Measurements from ENCODE around the gene BMPER.

Gene BMPER

DNA sequence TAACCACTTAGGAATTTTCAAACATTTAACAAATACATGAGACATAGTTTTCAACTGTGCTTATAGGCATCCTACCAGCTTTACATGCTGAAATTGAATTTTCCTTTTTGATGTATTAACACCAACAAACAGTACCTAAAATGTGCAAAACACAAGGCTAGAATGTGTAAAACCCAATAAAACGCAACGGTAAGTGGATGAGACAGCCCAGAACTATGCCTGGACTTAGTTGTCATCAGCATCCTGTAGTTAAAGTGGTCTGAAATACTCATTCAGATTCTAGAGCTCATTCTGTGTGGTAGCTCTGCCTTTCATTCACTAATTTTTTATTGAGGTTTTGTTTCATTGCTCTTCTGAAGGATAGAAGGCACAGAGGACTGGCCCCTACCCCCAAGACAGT lies 137.1 kb downstream of the BMPER start:
- WGBS, 2 experiments: 90 to 97% methylated on average over 2 of the region's 2 CpGs
- H3K4me1 ChIP-seq (ENCODE audit: control insufficient read depth, insufficient read depth, low read length): peaks cover 7% of the 10 kb centered on the region

DNA sequence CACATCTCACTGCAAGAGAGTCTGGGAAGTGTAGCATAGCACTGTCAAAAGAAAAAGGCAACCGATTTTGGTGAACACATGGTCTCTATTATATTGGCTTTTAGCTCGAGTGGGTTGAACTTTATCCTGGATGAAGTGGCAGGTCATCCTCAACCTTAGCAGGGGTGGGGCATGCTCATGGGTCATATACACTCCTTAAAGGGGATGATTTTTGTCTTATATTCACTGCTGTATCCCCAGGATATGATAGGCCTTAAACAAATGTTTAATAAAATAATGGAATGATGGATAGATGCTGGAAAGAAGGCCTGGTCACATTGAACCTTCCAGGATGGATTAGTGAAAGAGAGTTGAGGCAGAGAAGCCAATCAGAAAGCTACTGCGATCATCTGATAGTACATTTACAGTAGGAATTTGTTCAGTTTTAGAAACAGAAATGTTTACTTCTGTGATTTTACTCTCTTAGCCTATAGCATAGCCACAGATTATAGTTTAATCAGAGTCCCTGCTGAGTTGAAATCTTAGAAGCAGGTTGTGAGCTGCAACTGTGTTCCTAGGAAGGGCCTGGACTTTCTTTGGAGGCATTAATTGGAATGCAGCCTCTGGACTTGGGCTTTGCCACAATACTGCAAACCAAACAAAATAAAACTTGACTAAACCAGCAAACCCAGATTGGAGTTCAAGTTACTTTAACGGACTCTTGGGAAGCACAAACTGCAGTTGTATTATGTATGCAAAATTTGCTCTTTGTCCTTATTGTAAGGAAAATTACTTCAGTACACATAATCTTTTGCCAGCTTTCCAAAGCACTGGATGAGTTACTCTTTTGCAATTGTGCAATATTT lies 138.3 kb downstream of the BMPER start:
- Histone ChIP-seq H3K27me3 (ENCODE audit: control insufficient read depth, insufficient read depth, low read length, poor library complexity, severe bottlenecking) (no peaks in the 10 kb centered on the region), H3K36me3 (ENCODE audit: control insufficient read depth, insufficient read depth, low read length) (no peaks in the 10 kb centered on the region), H3K9me3 (ENCODE audit: control insufficient read depth, low read length) (no peaks in the 10 kb centered on the region), H3K4me3 (ENCODE audit: insufficient read depth, low read depth, low read length) (no peak overlapping the region), H3K27ac (ENCODE audit: insufficient read depth, low read depth, low read length, poor library complexity, severe bottlenecking) (no peak overlapping the region), H3K4me1 (ENCODE audit: control insufficient read depth, insufficient read depth, low read length) (peaks cover 7% of the 10 kb centered on the region)
- 94 to 95% methylated on average over 3 to 4 of the region's 4 CpGs for WGBS, 2 experiments

More for the DNA sequence above, 137.1 kb downstream of the BMPER start:
- Histone ChIP-seq H3K27ac (ENCODE audit: insufficient read depth, low read depth, low read length, poor library complexity, severe bottlenecking) (no peak overlapping the region), H3K27me3 (ENCODE audit: control insufficient read depth, insufficient read depth, low read length, poor library complexity, severe bottlenecking) (no peaks in the 10 kb centered on the region), H3K36me3 (ENCODE audit: control insufficient read depth, insufficient read depth, low read length) (no peaks in the 10 kb centered on the region), H3K9me3 (ENCODE audit: control insufficient read depth, low read length) (no peaks in the 10 kb centered on the region), H3K4me3 (ENCODE audit: insufficient read depth, low read depth, low read length) (no peak overlapping the region)

DNA sequence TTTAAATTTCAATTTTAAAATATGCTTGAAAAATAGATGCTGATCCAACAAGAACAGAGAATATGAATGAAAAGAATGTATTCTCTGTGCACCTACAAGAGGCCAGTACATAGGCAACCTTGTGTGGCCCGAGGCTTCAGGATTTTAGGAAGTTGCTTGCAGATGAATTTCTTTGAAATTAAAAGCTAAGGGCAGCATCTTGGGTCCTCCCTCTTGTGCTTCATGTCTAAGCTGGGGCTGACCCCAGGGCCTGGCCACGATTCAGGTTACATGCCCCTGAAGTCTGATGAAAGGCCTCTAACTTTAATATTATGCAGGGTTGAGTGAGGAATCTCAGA lies 138.9 kb downstream of the BMPER start:
- no peaks in the 10 kb centered on the region for H3K9me3 ChIP-seq (ENCODE audit: control insufficient read depth, low read length)

DNA sequence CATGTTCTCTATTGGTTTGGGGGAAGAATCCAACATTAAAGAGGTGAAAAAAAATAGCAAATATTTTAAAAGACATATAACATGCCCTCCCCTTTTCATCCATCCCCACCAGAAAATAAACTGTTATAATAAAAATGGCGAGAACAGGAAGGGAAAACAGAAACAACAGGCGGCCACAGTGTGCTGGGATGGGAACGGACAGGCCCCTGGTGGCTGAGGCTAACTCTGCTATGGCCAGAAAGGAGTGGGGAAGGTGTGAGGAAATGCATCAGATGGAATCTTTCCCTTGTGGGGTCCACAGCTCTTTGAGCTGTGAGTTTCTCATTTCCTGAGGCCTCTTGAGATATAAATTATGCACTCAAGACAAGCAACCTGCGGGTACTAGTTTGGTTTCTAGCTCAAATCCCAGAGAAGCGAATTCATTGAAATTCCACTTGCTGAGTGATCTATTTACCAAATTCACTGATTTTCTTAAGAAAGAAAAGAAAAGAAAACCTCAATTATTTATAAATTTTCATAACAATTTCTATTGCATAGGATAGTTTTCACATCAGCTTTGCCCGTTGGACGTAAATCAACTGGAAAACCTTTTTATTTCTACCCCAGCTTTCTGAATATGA lies 139.5 kb downstream of the BMPER start:
- no peaks in the 10 kb centered on the region for H3K9me3 ChIP-seq (ENCODE audit: control insufficient read depth, low read length)

More for the DNA sequence above, 138.9 kb downstream of the BMPER start:
- Histone ChIP-seq H3K4me1 (ENCODE audit: control insufficient read depth, insufficient read depth, low read length) (peaks cover 7% of the 10 kb centered on the region), H3K27ac (ENCODE audit: insufficient read depth, low read depth, low read length, poor library complexity, severe bottlenecking) (no peak overlapping the region), H3K36me3 (ENCODE audit: control insufficient read depth, insufficient read depth, low read length) (no peaks in the 10 kb centered on the region), H3K4me3 (ENCODE audit: insufficient read depth, low read depth, low read length) (no peak overlapping the region), H3K27me3 (ENCODE audit: control insufficient read depth, insufficient read depth, low read length, poor library complexity, severe bottlenecking) (no peaks in the 10 kb centered on the region)
- WGBS, 2 experiments: 78 to 84% methylated on average over 2 of the region's 2 CpGs

DNA sequence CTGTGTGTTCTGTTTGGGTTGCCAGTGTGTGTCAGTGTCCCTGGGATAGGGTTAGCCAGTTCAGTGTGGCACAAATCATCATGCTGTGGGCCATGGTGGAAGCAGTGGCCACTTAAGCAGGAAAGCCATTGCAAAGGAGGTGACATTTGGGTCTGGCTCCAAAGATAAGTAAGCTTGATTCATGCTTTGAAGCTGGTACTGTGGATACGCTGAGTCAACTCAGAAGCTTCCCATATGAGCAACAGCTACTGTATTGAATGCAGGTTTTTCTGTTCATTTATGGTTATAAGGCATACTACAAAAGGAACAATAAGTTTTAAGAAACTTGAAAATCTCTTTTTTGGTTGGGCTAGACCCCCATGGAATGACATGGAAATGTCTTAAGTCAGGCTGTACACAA lies 143.1 kb downstream of the BMPER start:
- Histone ChIP-seq H3K4me3 (ENCODE audit: insufficient read depth, low read depth, low read length) (no peak overlapping the region), H3K27ac (ENCODE audit: insufficient read depth, low read depth, low read length, poor library complexity, severe bottlenecking) (no peak overlapping the region), H3K36me3 (ENCODE audit: control insufficient read depth, insufficient read depth, low read length) (no peaks in the 10 kb centered on the region), H3K9me3 (ENCODE audit: control insufficient read depth, low read length) (no peaks in the 10 kb centered on the region), H3K27me3 (ENCODE audit: control insufficient read depth, insufficient read depth, low read length, poor library complexity, severe bottlenecking) (no peaks in the 10 kb centered on the region), H3K4me1 (ENCODE audit: control insufficient read depth, insufficient read depth, low read length) (peaks cover 7% of the 10 kb centered on the region)
- WGBS, 2 experiments: 91 to 100% methylated on average over 1 of the region's 1 CpG

More for the DNA sequence above, 139.5 kb downstream of the BMPER start:
- no peak overlapping the region for H3K4me3 ChIP-seq (ENCODE audit: insufficient read depth, low read depth, low read length)
- no peak overlapping the region for H3K27ac ChIP-seq (ENCODE audit: insufficient read depth, low read depth, low read length, poor library complexity, severe bottlenecking)
- WGBS, 2 experiments: 87 to 88% methylated on average over 4 to 7 of the region's 7 CpGs
- H3K36me3 ChIP-seq (ENCODE audit: control insufficient read depth, insufficient read depth, low read length): no peaks in the 10 kb centered on the region
- H3K27me3 ChIP-seq (ENCODE audit: control insufficient read depth, insufficient read depth, low read length, poor library complexity, severe bottlenecking): no peaks in the 10 kb centered on the region
- peaks cover 7% of the 10 kb centered on the region for H3K4me1 ChIP-seq (ENCODE audit: control insufficient read depth, insufficient read depth, low read length)

DNA sequence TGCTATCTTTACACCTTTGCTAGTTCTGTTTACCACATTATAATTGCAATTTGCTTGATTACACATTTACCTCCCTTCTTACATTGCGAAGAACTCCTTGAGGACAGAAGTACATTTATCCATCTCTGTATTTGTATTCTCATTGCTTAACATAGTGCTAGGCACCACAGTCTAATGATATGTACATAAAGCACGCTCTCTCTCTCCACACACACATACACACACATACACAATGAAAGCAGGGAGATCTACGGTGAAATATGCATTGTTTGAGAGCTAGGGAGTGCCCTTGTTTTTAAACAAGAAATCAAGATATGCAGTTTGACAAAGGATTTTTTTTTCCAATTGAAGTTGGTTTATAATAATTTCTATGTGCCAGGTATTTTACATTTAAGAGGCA lies 148.7 kb downstream of the BMPER start:
- Histone ChIP-seq H3K36me3 (ENCODE audit: control insufficient read depth, insufficient read depth, low read length) (no peaks in the 10 kb centered on the region), H3K27me3 (ENCODE audit: control insufficient read depth, insufficient read depth, low read length, poor library complexity, severe bottlenecking) (no peaks in the 10 kb centered on the region), H3K9me3 (ENCODE audit: control insufficient read depth, low read length) (no peaks in the 10 kb centered on the region), H3K27ac (ENCODE audit: insufficient read depth, low read depth, low read length, poor library complexity, severe bottlenecking) (no peak overlapping the region), H3K4me3 (ENCODE audit: insufficient read depth, low read depth, low read length) (no peak overlapping the region), H3K4me1 (ENCODE audit: control insufficient read depth, insufficient read depth, low read length) (peaks cover 16% of the 10 kb centered on the region)
- 85 to 99% methylated on average over 1 to 3 of the region's 3 CpGs for WGBS, 2 experiments

DNA sequence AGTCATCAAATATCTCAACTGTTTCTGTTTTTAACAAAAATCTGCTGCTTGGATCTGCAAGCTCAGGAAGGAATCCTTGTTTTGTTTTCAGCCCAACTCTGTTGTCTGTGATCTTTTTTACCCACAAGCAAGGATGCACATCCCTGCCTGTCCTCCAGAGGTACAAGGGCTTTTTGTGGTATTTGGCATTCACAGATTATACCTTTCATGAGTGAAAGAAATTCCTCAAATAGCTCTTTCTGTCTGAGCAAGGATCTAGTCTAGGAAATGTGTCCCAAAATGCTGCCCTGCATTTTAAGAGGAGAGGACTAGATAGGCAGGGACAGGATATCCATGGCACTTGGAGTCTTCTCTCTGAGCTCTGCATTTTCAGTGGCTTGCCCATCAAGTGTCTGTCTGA lies 151.8 kb downstream of the BMPER start:
- H3K27me3 ChIP-seq (ENCODE audit: control insufficient read depth, insufficient read depth, low read length, poor library complexity, severe bottlenecking): no peaks in the 10 kb centered on the region
- H3K27ac ChIP-seq (ENCODE audit: insufficient read depth, low read depth, low read length, poor library complexity, severe bottlenecking): no peak overlapping the region
- H3K4me1 ChIP-seq (ENCODE audit: control insufficient read depth, insufficient read depth, low read length): peaks cover 16% of the 10 kb centered on the region
- no peaks in the 10 kb centered on the region for H3K9me3 ChIP-seq (ENCODE audit: control insufficient read depth, low read length)
- H3K36me3 ChIP-seq (ENCODE audit: control insufficient read depth, insufficient read depth, low read length): no peaks in the 10 kb centered on the region
- no peak overlapping the region for H3K4me3 ChIP-seq (ENCODE audit: insufficient read depth, low read depth, low read length)

DNA sequence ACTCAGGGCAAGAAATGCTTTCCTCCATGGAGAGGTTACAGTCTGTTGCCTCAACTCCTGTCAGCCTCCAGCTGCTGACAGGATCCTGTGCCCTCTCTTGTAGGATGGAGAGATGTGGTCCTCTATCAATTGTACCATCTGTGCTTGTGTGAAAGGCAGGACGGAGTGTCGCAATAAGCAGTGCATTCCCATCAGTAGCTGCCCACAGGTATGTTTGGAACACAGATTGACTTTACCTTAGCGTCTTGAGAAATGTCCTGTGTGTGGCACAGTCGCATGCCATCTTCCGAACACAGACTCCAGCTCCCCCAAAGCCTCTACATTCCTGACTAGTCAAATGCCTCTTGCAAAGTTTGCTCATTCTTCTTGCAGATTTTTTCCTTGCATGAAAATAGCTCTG lies 152.6 kb downstream of the BMPER start:
- WGBS, 2 experiments: 94 to 97% methylated on average over 5 of the region's 5 CpGs
- no peaks in the 10 kb centered on the region for H3K36me3 ChIP-seq (ENCODE audit: control insufficient read depth, insufficient read depth, low read length)
- no peaks in the 10 kb centered on the region for H3K9me3 ChIP-seq (ENCODE audit: control insufficient read depth, low read length)
- no peaks in the 10 kb centered on the region for H3K27me3 ChIP-seq (ENCODE audit: control insufficient read depth, insufficient read depth, low read length, poor library complexity, severe bottlenecking)
- no peak overlapping the region for H3K27ac ChIP-seq (ENCODE audit: insufficient read depth, low read depth, low read length, poor library complexity, severe bottlenecking)
- H3K4me1 ChIP-seq (ENCODE audit: control insufficient read depth, insufficient read depth, low read length): peaks cover 16% of the 10 kb centered on the region
- H3K4me3 ChIP-seq (ENCODE audit: insufficient read depth, low read depth, low read length): no peak overlapping the region

DNA sequence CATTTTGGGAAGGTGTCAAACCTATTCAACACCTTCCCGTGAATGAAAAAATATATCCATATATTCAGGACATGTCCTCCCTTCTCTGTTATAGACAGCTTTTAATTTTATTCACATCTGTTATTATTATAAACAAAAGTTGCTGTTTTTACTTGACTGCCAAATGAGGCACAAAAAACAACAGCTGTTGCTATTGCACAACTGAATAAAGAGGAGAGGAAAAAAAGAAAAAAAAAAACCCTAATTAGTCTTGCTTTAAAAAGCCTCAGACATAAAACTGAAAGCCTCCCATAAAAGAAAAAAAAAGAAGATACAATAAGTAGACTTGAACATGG lies 153.4 kb downstream of the BMPER start:
- WGBS, 2 experiments: 100% methylated on average over 1 of the region's 1 CpG; no CpG with 5 or more reads in 1 of the 2 experiments
- H3K36me3 ChIP-seq (ENCODE audit: control insufficient read depth, insufficient read depth, low read length): no peaks in the 10 kb centered on the region

DNA sequence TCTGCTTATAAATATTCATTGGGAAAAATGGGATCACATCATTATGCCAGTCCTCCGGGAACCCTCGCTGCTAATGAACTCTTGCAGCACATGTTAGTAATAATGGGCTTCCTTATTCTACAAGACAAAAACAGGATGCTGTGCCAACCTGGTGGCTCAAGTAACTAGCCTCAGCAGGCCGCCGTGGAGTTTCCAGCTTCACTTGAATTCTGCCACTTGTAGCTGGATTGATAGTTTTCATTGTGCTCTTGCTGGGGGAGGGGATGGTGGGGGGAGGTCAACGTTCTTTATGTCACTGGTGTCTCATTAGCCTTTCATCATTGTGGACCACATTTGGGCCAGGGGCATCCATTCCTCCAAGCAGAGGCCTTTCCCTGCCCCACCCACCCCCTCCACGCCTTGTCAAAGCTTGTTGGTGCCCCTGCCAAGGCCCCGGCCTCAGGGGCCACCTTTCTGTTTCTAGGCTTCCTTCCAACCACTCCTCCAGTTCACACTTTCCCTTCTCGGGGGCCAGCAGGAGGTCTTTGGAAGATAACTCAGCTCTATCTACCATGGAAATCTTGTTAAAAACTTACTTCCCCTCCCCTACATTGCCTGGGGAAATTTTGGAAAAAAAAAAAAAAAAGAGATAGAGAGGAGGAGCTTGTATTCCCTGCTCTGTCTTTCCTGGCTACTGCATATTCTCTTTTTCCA lies 153.9 kb downstream of the BMPER start:
- Histone ChIP-seq H3K36me3 (ENCODE audit: control insufficient read depth, insufficient read depth, low read length) (no peaks in the 10 kb centered on the region), H3K4me3 (ENCODE audit: insufficient read depth, low read depth, low read length) (no peak overlapping the region), H3K27me3 (ENCODE audit: control insufficient read depth, insufficient read depth, low read length, poor library complexity, severe bottlenecking) (no peaks in the 10 kb centered on the region), H3K4me1 (ENCODE audit: control insufficient read depth, insufficient read depth, low read length) (peaks cover 16% of the 10 kb centered on the region), H3K9me3 (ENCODE audit: control insufficient read depth, low read length) (no peaks in the 10 kb centered on the region), H3K27ac (ENCODE audit: insufficient read depth, low read depth, low read length, poor library complexity, severe bottlenecking) (no peak overlapping the region)
- WGBS, 2 experiments: 18 to 34% methylated on average over 8 of the region's 8 CpGs

More for the DNA sequence above, 153.4 kb downstream of the BMPER start:
- H3K4me3 ChIP-seq (ENCODE audit: insufficient read depth, low read depth, low read length): no peak overlapping the region
- no peaks in the 10 kb centered on the region for H3K27me3 ChIP-seq (ENCODE audit: control insufficient read depth, insufficient read depth, low read length, poor library complexity, severe bottlenecking)
- no peak overlapping the region for H3K27ac ChIP-seq (ENCODE audit: insufficient read depth, low read depth, low read length, poor library complexity, severe bottlenecking)
- H3K9me3 ChIP-seq (ENCODE audit: control insufficient read depth, low read length): no peaks in the 10 kb centered on the region
- peaks cover 16% of the 10 kb centered on the region for H3K4me1 ChIP-seq (ENCODE audit: control insufficient read depth, insufficient read depth, low read length)
